NOMO-1 treated with DMSO at 0.1 percent for 48 hours (cell line): Measurements from ENCODE around the gene ATP1A2.

Source experiments
- DNase-seq: peaks from one replicate; lab custom pipeline; 2025; ENCODE audit not compliant: unreplicated experiment; lab: John Stamatoyannopoulos, UW

Gene ATP1A2

GRCh38 chr1:160168609-160169369, 53.2 kb downstream of the ATP1A2 start:
- no peak for DNase-seq

DNA sequence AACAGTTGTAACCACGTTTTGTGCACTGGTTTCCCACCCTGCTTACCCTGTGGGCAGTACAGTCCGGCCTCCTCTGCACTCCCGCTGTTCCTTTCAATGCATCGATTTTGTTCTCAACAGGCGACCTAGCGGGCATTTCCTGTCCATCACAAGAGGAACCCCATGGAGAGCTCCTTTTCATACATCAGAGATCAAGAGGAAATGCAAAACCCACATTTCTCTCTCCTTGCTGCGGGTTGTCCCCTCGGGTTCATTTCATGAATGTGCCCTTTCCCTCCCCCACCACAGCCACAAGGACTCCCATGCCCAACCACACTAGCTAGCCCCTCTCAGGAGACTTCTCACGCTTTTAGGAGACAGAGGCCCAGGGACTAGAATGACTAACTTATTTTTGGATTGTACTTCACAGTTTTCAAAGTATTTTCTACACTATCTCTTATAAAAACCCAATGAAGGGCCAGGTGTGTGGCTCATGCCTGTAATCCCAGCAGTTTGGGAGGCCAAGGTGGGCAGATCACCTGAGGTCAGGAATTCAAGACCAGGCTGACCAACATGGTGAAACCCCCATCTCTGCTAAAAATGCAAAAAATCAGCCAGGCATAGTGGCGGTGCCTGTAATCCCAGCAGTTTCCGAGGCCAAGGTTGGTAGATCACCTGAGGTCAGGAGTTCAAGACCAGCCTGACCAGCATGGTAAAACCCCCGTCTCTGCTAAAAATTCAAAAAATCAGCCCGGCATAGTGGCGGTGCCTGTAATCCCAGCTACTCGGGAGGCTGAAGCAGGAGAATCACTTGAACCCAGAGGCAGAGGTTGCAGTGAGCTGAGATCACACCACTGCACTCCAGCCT, 54.2 kb downstream of the ATP1A2 start:
- DNase-seq = peak; percentile 43

DNA sequence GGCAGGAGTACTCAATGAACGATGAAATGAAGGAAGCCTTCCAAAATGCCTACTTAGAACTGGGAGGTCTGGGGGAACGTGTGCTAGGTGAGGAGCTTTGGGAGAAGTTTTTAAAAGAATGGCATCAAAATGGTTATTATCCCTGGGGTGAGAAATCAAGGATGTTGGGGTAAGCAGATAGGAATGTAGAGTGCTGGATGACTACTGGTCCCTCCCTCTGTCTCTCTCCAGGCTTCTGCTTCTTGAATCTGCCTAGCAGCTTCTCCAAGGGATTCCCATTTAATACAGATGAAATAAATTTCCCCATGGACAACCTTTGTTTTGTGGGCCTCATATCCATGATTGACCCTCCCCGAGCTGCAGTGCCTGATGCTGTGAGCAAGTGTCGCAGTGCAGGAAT, 55.8 kb downstream of the ATP1A2 start:
- DNase-seq = no peak

DNA sequence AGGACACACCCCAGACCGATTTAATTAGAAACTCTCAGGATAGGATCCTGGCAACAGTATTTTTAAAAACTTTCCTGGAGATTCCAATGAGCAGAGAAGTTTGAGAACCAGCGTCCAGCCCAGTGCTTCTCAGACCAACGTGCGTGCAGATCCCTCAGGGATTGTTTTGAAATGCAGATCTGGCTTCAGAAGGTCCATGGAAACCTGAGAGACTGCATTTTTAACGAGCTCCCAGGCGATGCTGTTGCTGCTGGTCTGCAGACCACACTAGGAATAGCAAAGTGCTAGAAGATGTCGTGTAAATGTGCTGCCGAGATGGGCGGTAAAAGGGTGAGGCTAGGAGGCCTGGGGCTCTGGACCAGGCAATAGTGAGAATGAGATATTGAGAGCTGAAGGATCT, 56.4 kb downstream of the ATP1A2 start:
- no peak for DNase-seq

GRCh38 chr1:160177231-160177630, 61.7 kb downstream of the ATP1A2 start:
- no peak for DNase-seq

GRCh38 chr1:160177667-160178066, 62.1 kb downstream of the ATP1A2 start:
- DNase-seq = no peak

- DNase-seq = no peak
Observed at GRCh38 chr1:160178731-160179130, 63.2 kb downstream of the ATP1A2 start.

DNA sequence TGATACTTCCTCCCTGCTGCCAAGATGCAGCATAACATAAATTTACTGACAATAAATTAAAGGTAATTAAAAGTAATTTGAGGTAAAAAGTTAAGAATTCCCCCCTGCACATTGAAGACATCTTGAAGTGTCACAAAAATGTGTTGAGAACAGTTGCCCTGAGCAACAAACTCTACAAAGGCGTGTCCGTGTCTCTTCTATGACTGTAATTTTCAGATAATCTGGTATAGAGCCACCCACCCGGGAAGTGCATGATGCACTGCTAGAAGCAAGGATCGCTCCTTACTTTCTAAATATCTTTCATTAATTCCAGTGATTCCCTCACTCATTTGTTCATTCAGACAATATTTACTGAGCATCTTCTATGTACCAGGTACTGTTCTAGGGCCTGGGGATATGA, 63.8 kb downstream of the ATP1A2 start:
- no peak for DNase-seq

- DNase-seq = no peak
Observed at GRCh38 chr1:160186246-160186645, 70.7 kb downstream of the ATP1A2 start.

DNA sequence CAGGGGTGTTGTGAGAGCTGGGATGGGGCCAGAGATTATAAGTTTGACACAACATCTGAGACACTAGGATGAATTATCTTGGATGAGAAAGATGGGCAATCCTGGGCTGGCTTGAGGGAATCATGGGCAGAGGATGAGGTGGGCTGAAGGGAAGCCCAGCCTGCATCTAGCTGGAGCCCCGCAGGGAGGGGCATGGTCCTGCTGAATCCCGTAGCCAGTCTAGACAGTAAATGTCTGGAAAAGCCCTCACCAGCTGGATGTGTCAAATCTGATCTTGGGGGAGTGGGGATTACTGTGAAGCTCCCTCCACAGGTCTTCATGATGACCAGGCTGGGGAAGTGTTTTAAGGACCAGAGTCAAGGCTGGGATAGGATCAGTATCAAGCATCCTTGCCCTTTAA, 71.2 kb downstream of the ATP1A2 start:
- DNase-seq = no peak

GRCh38 chr1:160187407-160187806, 71.8 kb downstream of the ATP1A2 start:
- no peak for DNase-seq

DNA sequence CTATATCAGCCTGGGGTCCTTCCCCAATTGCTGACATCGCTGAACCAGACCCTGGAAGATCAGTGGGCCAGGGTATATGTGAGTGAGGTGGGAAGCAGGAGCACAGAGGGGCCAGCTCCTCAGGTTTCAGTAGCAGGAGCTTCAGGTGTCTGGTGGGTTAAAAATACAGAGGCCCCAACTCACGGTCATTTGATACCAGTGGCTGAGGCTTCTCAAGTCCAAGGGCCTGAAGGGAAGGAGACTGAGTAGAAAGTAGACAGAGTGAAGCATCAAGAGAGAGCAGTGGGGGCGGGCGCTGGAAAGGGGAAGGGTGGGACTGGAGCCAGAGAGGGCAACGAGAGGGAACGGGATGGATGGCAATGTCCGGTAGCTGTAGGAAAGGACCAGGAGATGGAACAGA, 72.8 kb downstream of the ATP1A2 start:
- no peak for DNase-seq

GRCh38 chr1:160189649-160190625, 74.4 kb downstream of the ATP1A2 start, which contains the start of gene CASQ1:
Gene CASQ1, plus strand, starts transcription at chr1:160190575. Its CDS starts 177 bp downstream, at chr1:160190752.
- no peak for DNase-seq

DNA sequence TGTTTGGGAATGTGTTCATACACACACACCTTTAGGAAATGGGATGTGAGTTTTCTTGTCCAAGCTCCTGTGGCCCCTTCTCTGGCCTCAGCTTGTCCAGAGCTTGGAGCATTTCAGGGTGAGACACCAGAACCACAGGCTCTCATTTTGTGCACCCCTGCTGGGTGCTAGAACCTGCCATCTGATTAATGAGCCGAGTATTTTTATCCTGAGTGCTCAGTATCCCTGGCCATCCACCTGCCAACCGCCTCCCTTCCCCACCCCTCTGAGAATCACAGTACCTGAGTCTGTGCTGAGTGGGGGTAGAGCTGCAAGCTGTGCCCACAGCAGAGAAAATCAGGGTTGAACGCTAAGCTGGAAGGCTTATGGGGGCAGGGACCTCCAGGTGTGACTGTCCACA, 76.2 kb downstream of the ATP1A2 start:
- no peak for DNase-seq

- DNase-seq = no peak
Observed at GRCh38 chr1:160192234-160192633, 76.7 kb downstream of the ATP1A2 start.
